SIG-M5 (cell line): ENCODE measurements around the gene MARCHF2.
"Not testable (repeated sequence)": the region's sequence is repeated elsewhere in the genome, so short reads cannot be mapped to it uniquely, and the experiment has no call there.

ENCODE experiments used
- DNase-seq: peaks from one replicate; lab custom pipeline; 2025; lab: John Stamatoyannopoulos, UW

MARCHF2 gene, protein sequence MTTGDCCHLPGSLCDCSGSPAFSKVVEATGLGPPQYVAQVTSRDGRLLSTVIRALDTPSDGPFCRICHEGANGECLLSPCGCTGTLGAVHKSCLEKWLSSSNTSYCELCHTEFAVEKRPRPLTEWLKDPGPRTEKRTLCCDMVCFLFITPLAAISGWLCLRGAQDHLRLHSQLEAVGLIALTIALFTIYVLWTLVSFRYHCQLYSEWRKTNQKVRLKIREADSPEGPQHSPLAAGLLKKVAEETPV

DNA sequence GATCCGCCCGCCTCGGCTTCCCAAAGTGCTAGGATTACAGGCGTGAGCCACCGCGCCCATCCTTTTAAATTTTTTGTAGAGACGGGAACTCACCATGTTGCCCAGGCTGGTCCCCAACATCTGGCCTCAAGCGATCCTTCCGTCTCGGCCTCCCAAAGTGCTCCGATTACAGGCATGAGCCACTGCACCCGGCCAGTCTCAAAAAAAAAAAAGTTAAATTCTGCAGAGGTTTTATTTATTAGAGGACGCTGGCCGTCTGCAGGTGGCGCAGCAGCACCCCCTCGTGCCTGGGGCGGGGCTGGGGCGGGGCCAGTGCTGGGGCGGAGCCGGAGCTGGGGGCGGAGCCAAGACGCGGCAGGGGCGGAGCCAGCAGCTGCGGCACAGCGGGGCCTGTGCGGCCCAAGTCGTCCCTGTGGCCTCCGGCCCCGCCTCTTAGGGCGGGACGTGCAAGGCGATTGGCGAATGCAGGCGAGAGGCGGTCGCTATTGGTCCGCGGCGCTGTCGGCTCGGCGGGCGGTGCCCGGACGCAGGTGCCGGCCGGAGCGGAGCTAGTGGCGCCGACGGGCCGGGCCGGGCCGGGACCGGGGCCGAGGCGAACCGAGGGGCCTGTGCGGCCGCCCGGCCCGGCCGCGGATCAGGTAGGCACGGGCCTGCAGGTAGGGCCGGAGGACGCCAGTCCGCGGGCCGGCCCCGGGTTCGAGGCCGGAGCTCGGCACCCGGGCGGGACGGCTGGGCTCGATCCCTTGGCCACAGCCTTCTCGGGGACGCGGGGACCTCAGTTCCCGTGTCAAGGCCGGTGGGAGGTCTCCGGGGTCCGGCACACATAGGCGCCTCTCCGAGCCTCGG, at the start of gene MARCHF2:
Gene MARCHF2, plus strand, starts transcription at position 523 of the 846 bp plus-strand sequence. CDS start 8,536 bp downstream, outside the sequence.
- DNase-seq: peak; percentile 55

DNA sequence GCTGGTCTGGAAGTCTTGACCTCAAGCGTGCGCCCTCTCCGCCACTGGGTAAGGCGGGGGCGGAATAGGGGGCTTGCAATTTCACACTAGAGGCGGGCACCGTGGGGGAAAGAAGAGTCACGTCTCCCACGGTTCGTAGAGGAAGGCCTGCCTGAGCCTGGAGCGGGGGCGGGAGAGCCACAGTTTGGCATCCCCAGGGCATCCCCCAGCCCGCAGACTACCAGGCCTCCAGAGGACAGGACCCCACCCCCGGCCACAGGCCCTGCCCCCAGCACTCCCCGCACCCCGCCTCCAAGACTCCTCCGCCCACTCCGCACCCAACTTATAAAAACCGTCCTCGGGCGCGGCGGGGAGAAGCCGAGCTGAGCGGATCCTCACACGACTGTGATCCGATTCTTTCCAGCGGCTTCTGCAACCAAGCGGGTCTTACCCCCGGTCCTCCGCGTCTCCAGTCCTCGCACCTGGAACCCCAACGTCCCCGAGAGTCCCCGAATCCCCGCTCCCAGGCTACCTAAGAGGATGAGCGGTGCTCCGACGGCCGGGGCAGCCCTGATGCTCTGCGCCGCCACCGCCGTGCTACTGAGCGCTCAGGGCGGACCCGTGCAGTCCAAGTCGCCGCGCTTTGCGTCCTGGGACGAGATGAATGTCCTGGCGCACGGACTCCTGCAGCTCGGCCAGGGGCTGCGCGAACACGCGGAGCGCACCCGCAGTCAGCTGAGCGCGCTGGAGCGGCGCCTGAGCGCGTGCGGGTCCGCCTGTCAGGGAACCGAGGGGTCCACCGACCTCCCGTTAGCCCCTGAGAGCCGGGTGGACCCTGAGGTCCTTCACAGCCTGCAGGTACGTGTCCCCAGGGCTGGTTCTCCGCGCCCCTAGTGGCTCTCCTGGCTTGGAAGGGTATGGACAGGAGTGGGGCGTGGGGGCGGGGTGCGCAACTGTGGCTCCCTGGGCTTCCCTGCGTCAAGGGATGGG, 49.0 kb upstream of the MARCHF2 start, which contains the start of gene ANGPTL4:
Gene ANGPTL4, plus strand, starts transcription at position 353 of the 969 bp plus-strand sequence. Its CDS starts 167 bp downstream, at position 520.
- DNase-seq: no peak

DNA sequence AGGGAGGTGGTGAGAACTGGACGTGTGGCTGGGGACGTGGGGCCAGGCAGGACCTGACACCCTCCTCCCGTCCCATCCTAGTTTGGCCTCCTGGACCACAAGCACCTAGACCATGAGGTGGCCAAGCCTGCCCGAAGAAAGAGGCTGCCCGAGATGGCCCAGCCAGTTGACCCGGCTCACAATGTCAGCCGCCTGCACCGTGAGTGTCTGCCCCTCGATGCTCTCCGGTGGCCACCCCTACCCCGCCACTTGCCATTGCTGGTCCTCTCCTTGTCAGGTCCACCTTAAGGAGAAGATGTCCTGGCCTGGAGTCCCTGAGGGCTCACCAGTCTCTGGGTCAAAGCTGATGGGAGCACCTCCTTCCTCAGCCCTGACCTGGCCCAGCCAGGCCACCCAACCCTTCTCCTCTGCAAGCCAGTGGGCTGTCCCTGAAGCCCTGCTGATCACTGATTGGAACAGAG, 47.0 kb upstream of the MARCHF2 start:
- DNase-seq: no peak

DNA sequence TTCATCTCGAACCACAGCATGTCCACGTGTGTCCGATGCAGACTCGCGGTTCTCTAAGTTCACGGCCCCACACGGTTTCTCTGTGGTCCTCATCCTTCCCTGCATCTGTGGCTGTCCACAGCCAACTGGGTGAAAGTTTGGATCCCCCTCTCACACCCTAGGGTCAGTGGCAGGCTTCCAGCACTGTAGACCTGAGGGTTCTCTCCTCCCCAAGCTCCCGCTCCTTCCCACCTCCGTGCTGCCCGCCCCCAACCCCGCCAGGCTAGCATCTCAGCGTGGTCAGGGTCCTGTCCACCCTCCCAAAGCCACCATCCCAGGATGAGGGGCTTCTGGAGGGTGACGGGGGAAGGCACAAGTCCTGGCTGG, 46.2 kb upstream of the MARCHF2 start:
- DNase-seq: no peak

DNA sequence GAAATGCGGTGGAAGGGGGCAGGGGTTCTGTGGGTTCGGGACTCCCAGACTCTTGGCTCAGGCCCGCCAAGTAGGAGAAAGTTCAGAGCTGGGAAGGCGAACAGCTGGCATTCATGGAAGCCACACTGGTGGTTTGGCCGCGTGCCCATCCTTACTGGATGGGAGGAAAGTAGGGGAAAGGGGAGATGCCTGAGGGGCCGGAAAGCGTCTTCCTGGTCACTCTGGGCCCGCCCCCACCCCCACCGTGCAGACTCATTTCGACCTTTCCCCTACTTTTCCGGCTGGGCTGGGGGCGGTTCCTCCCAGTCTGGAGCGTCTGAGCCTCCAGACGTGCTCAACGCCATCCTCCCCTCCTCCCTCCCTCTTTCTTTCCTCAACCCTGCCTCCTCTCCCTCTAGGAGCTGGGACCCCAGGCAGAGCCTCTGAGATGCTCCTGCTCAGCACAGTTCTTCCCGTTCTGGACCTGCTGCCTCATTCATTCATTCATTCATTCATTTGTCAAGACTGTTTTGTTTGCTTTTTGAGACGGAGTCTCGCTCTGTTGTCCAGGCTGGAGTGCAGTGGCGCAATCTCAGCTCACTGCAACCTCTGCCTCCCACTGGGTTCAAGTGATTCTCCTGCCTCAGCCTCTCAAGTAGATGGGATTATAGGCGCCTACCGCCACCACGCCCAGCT, 45.6 kb upstream of the MARCHF2 start:
- no peak for DNase-seq

DNA sequence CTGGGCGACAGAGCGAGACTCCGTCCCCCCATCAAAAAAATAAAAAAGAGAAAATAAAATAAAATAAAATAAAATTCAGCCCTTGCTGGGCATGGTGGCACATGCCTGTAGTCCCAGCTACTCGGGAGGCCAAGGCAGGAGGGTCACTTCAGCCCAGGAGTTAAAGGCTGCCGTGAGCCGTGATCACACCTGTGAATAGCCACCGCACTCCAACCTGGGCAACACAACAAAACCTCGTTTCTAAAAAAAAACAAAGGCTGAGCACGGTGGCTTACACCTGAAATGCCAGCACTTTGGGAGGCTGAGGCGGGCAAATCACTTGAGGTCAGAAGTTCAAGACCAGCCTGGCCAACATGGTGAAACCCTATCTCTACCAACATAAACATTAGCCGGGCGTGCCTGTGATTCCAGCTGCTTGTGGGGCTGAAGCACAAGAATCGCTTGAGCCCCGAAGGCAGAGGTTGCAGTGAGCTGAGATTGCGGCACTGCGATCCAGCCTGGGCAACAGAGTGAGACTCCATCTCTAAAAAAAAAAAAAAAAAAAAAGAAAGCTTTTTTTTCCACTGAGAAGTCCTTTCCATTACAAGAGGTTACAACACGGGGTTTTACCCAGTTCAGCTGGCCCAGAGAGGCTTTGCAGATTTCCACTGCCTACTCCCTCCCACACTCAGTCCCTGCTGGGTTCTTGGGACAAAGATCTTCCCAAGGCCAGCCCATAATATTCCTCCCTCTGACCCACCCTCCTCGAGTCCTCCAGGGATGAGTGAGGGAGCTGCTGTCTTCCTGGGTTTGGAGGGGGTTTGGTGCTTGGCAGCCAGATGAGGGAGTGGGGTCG, 42.7 kb upstream of the MARCHF2 start:
- DNase-seq: no peak

DNA sequence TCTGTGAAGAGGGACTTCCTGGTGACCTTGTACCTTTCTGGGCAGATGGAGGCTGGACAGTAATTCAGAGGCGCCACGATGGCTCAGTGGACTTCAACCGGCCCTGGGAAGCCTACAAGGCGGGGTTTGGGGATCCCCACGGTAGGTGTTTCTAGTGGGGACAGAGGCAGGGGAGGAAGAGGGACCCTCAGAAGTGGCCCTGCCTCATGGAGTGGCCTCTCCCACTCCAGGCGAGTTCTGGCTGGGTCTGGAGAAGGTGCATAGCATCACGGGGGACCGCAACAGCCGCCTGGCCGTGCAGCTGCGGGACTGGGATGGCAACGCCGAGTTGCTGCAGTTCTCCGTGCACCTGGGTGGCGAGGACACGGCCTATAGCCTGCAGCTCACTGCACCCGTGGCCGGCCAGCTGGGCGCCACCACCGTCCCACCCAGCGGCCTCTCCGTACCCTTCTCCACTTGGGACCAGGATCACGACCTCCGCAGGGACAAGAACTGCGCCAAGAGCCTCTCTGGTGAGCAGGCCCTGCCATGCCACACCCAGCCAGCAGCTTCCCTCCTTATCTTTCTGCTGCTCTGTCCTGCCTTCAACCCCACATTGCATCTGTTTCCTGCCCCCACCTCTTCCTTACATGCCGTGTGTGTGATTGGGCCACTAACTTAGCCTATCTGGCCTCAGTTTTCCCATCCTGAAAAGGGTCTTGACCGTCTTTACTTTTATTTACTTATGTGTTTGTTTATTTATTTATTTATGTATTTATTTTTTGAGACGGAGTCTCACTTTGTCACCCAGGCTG, 41.9 kb upstream of the MARCHF2 start:
- DNase-seq: no peak

DNA sequence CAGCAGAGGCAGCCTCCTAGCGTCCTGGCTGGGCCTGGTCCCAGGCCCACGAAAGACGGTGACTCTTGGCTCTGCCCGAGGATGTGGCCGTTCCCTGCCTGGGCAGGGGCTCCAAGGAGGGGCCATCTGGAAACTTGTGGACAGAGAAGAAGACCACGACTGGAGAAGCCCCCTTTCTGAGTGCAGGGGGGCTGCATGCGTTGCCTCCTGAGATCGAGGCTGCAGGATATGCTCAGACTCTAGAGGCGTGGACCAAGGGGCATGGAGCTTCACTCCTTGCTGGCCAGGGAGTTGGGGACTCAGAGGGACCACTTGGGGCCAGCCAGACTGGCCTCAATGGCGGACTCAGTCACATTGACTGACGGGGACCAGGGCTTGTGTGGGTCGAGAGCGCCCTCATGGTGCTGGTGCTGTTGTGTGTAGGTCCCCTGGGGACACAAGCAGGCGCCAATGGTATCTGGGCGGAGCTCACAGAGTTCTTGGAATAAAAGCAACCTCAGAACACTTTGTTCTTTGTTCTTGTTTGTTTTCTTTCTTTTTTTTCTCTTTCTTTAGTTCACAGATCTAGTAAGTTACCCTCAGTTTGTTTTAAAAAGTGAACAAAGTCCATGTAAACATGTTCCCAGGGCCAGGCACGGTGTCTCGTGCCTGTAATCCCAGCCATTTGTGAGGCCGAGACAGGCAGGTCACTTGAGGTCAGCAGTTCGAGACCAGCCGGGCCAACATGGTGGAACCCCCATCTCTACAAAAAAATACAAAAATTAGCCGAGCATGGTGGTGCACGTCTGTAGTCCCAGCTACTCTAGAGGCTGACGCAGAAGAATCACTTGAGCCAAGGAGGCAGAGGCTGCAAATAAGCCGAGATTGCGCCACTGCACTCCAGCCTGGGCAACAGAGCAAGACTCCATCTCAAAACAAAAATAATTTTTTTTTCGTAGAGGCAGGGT, 39.0 kb upstream of the MARCHF2 start:
- DNase-seq: no peak

DNA sequence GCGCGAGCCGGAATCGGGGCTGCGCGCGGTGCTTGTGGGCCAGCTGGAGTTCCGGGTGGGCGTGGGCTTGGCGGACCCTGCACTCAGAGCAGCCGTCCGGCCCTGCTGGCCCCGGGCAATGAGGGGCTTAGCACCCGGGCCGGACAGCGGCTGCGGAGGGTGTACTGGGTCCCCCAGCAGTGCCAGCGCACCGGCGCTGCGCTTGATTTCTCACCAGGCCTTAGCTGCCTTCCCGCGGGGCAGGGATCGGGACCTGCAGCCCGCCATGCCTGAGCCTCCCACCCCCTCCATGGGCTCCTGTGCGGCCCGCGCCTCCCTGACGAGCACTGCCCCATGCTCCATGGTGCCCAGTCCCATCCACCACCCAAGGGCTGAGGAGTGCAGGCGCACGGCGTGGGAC, 37.3 kb upstream of the MARCHF2 start:
- not testable (repeated sequence) for DNase-seq

DNA sequence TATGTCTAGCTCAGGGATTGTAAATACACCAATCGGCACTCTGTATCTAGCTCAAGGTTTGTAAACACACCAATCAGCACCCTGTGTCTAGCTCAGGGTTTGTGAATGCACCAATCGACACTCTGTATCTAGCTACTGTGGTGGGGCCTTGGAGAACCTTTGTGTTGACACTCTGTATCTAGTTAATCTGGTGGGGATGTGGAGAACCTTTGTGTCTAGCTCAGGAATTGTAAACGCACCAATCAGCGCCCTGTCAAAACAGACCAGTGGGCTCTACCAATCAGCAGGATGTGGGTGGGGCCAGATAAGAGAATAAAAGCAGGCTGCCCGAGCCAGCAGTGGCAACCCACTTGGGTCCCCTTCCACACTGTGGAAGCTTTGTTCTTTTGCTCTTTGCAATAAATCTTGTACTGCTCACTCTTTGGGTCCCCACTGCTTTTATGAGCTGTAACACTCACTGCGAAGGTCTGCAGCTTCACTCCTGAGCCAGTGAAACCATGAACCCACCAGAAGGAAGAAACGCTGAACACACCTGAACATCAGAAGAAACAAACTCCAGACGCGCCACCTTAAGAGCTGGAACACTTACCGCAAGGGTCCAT, 36.6 kb upstream of the MARCHF2 start:
- DNase-seq: not testable (repeated sequence)

DNA sequence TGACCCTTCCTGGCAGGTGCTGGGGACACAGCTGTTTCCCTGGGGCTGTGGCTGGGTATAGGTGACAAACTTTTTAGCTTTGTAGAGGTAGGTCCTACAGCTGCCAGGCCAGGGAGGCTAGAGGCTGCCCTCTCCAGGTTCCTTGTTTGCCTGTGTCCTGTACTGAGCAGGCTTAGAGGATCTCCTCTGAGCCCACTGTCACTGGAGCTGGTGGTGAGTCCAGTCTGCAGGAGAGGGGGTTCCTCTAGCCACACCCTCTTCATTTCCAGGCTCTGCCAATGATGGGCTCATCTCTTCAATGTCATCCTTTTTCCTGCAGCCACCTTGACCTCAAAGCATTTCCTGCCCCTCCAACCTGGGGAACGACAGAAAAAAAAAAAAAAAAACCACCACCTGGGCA, 35.5 kb upstream of the MARCHF2 start:
- DNase-seq: no peak

DNA sequence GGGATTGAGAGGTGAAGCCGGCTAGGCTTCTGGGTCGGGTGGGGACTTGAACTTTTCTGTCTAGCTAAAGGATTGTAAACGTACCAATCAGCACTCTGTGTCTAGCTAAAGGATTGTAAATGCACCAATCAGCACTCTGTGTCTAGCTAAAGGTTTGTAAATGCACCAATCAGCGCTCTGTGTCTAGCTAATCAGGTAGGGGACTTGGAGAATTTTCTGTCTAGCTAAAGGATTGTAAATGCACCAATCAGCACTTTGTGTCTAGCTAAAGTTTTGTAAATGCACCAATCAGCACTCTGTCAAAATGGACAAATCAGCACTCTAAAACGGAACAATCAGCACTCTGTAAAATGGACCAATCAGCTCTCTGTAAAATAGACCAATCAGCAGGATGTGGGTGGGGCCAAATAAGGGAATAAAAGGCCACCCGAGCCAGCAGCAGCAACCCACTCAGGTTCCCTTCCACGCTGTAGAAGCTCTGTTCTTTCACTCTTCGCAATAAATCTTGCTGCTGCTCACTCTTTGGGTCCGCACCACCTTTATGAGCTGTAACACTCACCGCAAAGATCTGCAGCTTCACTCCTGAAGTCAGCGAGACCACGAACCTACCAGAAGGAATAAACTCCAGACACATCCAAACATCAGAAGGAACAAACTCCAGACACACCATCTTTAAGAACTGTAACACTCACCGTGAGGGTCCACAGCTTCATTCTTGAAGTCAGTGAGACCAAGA, 33.8 kb upstream of the MARCHF2 start:
- not testable (repeated sequence) for DNase-seq

DNA sequence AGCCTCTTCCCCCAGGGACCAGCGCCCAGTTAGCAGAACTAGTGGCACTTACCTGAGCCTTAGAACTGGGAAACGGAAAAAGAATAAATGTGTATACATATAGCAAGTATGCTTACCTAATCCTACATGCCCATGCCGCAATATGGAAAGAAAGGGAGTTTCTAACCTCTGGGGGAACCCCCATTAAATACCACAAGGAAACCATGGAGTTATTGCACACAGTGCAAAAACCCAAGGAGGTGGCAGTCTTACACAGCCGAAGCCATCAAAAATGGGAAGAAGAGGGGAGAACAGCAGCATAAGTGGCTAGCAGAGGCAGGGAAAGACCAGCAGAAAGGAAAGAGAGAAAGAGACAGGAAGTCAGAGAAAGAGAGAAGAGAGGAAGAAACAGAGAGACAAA, 28.5 kb upstream of the MARCHF2 start:
- DNase-seq: not testable (repeated sequence)

DNA sequence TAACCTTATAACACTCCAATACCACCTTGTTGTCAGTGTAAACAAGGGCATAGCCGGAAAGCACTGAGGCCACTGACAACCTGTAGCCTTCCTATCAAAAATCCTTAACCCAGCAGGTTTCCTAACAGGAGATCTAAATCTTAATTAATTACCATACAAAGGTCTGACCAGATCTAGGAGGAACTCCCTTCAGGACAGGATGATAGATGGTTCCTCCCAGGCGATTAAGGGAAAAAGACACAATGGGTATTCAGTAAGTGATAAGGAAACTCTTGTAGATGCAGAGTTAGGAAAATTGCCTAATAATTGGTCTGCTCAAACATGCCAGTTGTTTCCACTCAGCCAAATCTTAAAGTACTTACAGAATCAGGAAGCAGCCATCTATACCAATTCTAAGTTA, 28.0 kb upstream of the MARCHF2 start:
- not testable (repeated sequence) for DNase-seq

DNA sequence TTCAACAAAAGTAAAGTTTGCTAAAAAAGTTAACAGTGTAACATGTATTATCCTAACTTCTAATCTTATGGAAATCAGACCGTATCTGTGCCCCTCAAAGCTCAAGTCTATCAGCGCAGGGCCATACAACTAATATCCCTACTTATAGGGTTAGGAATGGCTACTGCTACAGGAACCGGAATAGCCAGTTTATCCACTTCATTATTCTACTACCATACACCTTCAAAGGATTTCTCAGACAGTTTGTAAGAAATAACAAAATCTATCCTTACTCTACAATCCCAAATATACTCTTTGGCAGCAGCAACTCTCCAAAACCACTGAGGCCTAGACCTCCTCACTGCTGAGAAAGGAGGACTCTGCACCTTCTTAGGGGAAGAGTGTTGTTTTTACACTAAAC, 27.5 kb upstream of the MARCHF2 start:
- DNase-seq: not testable (repeated sequence)

DNA sequence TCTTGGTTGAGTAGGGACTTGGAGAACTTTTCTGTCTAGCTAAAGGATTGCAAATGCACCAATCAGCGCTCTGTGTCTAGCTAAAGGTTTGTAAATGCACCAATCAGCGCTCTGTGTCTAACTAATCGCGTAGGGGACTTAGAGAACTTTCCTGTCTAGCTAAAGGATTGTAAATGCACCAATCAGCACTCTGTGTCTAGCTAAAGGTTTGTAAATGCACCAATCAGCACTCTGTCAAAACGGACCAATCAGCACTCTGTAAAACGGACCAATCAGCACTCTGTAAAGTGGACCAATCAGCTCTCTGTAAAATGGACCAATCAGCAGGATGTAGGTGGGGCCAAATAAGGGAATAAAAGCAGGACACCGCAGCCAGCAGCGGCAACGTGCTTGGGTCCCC, 26.7 kb upstream of the MARCHF2 start:
- DNase-seq: not testable (repeated sequence)

DNA sequence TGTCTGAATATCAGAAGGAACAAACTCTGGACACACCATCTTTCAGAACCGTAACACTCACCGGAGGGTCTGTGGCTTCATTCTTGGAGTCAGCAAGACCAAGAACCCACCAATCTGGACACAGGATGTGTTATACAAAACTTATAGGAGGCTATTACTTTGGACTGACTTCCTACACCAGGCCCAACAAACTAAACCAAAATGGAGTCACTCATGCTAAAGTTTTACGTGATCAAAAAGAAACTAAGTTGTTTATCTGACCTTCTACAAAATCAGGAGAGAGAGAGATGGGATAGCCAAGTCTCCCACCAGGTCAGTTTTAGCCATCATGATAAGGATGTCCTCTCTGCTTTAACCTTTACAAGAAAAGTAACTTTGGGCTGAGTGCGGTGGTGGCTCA, 26.1 kb upstream of the MARCHF2 start:
- DNase-seq: no peak
